ENCODE data around the gene KIF21A. TPM values are rescaled to one million over a fixed set of nuclear protein-coding genes. Genes with fewer than 3 reads are reported as not detected.
A peak's percentile ranks its signal among the peaks of the same experiment; 100 is the strongest.

Gene KIF21A
- polyA plus RNA-seq, 1 experiment, result 0.69 TPM

DNA sequence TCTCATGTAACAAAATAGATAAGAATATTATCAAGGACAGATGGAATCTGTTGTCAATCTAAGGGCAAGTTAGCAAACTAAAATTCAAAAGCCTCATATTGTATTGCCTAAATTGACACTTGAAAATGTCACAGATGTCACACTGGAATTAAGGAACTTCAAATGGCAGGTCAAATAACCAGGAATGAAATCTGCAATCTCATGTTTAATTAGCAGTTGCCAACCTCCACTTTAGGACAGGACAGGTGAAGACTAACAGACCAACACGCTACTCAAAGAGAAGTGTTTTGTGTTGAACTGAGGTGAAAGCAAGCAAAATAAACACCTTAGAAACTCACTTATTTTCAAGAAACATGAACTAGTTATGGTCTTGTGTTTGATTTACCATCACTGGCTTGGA, 11.1 kb downstream of the KIF21A start:
- ChIA-PET CTCF (no interaction called here), POLR2A (no interaction called here)
- no peak for DNase-seq (ENCODE audit: low read depth)

GRCh38 chr12:39431002-39431796, 11.7 kb downstream of the KIF21A start:
- Histone ChIP-seq H3K27me3 (ENCODE audit: control insufficient read depth, insufficient read depth, low read length) (no peaks in the 10 kb centered on the region), H3K4me3 (ENCODE audit: low read depth, low read length) (no peak overlapping the region), H3K36me3 (ENCODE audit: control insufficient read depth, insufficient read depth, low read length) (no peaks in the 10 kb centered on the region)
- DNase-seq (ENCODE audit: low read depth), result no peak
- ChIA-PET POLR2A (no interaction called here), CTCF (no interaction called here)
- no peak for TF ChIP-seq CTCF (IDR thresholded peaks at IDR 0.05; ENCODE audit: insufficient read depth, low read depth, low read length)

More for the DNA sequence above, 11.1 kb downstream of the KIF21A start:
- Histone ChIP-seq H3K36me3 (ENCODE audit: control insufficient read depth, insufficient read depth, low read length) (no peaks in the 10 kb centered on the region), H3K4me3 (ENCODE audit: low read depth, low read length) (no peak overlapping the region), H3K27me3 (ENCODE audit: control insufficient read depth, insufficient read depth, low read length) (no peaks in the 10 kb centered on the region)
- TF ChIP-seq CTCF (IDR thresholded peaks at IDR 0.05; ENCODE audit: insufficient read depth, low read depth, low read length), result no peak

DNA sequence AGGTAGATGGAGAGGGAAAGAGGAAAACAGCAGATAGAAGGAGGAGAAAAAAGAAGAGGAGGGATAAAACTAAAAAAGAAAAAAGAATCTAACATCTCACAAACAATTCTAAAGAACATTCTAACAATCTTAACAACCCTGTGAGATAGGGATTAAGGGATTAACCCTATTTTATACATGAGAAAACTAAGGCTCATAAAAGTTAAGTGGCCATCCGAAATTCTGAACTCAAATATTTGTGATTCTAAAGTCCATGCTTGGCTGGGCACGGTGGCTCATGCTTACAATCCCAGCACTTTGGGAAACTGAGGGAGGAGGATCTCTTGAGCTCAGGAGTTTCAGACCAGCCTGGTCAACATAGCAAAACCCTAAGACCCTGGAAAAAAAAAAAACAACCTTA, 13.1 kb downstream of the KIF21A start:
- ChIA-PET POLR2A (no interaction called here), CTCF (no interaction called here)
- no peaks in the 10 kb centered on the region for H3K27me3 ChIP-seq (ENCODE audit: control insufficient read depth, insufficient read depth, low read length)
- DNase-seq (ENCODE audit: low read depth), result no peak
- H3K4me3 ChIP-seq (ENCODE audit: low read depth, low read length), result no peak overlapping the region
- no peaks in the 10 kb centered on the region for H3K36me3 ChIP-seq (ENCODE audit: control insufficient read depth, insufficient read depth, low read length)
- no peak for TF ChIP-seq CTCF (IDR thresholded peaks at IDR 0.05; ENCODE audit: insufficient read depth, low read depth, low read length)

DNA sequence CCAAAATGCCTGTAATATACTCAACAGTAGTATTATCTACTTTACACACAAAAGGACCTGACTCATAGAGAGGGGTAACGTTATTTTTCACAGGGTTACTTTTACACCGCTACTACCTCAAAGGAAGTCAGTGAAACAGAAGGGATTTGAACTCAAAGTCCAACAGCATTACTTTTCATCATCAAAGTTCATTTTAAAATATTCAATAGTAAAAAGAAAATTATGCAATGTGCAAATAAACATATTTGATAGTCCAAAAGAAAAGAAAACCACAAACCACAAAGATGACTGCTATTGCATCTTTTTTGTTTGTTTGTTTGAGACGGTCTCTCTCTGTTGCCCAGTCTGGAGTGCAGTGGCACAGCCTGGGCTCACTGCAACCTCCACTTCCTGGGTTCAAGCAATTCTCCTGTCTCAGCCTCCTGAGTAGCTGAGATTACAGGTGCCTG, 15.5 kb downstream of the KIF21A start:
- no peak for TF ChIP-seq CTCF (IDR thresholded peaks at IDR 0.05; ENCODE audit: insufficient read depth, low read depth, low read length)
- DNase-seq (ENCODE audit: low read depth), result no peak
- POLR2A ChIA-PET, result no interaction called here

GRCh38 chr12:39426636-39427240, 16.2 kb downstream of the KIF21A start:
- H3K36me3 ChIP-seq (ENCODE audit: control insufficient read depth, insufficient read depth, low read length), result no peaks in the 10 kb centered on the region
- H3K27me3 ChIP-seq (ENCODE audit: control insufficient read depth, insufficient read depth, low read length), result no peaks in the 10 kb centered on the region
- CTCF ChIA-PET, result interaction anchor here (1.1 kb wide), 1 partner anchor 17 kb away, joined by 3 read pairs; no protein-coding TSS in a partner anchor
- TF ChIP-seq CTCF (IDR thresholded peaks at IDR 0.05; ENCODE audit: insufficient read depth, low read depth, low read length), result no peak
- peak; percentile 36 for DNase-seq (ENCODE audit: low read depth)
- POLR2A ChIA-PET, result no interaction called here
- H3K4me3 ChIP-seq (ENCODE audit: low read depth, low read length), result no peak overlapping the region

More for the DNA sequence above, 15.5 kb downstream of the KIF21A start:
- no peaks in the 10 kb centered on the region for H3K27me3 ChIP-seq (ENCODE audit: control insufficient read depth, insufficient read depth, low read length)
- H3K36me3 ChIP-seq (ENCODE audit: control insufficient read depth, insufficient read depth, low read length), result no peaks in the 10 kb centered on the region
- H3K4me3 ChIP-seq (ENCODE audit: low read depth, low read length), result no peak overlapping the region
- CTCF ChIA-PET, result no interaction called here
